GDM1 (cell line): Measurements from ENCODE around the gene ZNF629.

Experiments
- DNase-seq: peaks from one replicate; lab custom pipeline; 2025; lab: John Stamatoyannopoulos, UW

ZNF629 gene

DNA sequence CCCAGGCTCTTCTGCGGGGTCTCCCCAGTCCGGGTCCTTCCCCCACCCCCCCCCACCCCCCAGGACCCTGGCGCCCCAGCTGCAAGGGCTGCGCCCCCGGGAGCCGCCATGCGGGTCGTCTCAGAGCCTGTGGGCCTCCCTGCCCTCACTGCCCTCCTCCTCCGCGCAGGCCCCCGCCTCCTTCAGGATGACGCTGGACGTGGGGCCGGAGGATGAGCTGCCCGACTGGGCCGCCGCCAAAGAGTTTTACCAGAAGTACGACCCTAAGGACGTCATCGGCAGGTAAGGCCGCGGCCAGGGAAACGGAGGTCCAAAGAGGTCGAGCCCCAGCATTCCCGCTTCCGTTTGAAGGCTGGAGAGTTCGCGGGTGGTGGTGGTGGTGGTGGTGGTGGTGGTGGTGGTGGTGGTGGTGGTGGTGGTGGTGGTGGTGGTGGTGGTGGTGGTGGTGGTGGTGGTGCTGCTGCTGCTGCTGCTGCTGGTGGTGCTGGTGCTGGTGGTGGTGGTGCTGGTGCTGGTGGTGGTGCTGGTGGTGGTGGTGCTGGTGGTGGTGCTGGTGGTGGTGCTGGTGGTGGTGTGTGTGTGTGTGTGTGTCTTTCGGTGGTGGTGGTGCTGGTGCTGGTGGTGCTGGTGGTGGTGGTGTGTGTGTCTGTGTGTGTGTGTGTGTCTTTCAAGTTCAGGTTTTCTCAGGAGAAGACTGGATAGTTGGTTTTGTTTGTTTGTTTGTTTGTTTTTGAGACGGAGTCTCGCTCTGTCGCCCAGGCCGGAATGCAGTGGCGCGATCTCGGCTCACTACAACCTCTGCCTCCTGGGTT is 38.2 kb downstream of the ZNF629 start:
- DNase-seq = no peak

DNA sequence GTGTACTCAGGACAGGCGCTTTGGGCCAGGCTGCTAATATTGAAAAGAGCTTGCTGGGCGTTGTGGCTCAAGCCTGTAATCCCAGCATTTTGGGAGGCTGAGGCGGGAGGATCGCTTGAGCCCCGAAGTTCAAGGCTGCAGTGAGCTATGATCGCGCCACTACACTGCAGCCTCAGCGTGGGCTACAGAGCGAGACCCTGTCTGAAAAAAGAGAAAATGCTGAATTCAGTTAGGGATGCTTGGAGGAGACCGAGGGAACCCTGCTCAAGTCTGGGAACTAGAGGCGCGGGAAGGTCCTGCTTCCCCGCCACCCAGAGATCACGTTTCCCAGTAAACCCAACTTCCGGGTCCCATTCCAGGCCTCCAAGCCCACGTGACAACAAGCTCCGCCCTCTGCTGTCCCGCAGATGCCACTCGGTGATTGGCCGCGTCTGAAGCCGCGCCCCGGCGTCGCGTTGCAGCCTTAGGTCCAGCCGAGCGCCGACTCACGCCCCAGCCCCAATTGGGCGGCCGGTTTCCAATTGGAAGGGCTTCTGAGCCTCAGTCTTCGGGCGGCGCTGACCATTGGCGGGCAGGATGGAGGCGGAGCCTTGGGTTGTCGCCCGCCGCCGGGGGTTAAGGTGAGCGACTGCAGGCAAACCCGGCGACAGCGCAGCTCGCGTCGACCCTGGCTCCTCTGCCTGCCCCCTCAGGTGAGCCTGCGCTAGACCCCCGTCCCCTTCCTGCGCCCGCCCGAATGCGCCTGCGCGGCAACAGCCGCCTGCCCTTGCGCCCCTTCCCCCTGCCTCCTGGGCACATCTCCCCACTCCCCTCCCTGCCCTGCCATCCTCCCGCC is 39.0 kb downstream of the ZNF629 start, which contains the start of gene PHKG2:
Gene PHKG2 (plus strand): TSS at position 627 of the 835 bp plus-strand sequence. CDS start 396 bp downstream, outside the sequence.
- DNase-seq = peak; percentile 98

GRCh38 chr16:30747331-30747730 is 39.7 kb downstream of the ZNF629 start:
- DNase-seq = no peak

DNA sequence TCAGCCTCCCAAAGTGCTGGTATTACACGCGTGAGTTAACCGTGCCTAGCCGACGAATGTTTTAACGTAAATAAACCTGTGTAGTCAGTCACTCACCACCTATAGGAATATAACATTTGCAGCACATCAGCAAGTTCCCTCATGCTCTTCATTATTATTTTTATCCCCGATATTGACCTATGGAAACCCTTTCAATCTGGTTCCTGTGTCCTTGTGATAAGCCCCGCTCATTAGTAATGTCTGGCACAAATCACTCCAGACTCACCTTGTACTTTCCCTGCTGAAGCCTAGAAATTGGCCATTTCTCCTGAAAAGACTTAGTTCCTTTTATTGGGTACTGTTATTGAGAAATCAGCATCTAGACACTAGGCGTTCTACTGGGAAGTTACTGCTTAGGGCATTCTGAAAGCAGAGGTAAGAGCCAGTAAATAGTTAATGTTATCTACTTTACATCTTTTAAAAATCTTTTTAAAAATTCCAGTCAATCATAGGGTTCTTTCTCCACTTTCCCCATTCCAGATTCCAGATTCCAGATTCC is 40.3 kb downstream of the ZNF629 start:
- DNase-seq = no peak

- DNase-seq = no peak
Observed at GRCh38 chr16:30745082-30745481, 41.9 kb downstream of the ZNF629 start.

DNA sequence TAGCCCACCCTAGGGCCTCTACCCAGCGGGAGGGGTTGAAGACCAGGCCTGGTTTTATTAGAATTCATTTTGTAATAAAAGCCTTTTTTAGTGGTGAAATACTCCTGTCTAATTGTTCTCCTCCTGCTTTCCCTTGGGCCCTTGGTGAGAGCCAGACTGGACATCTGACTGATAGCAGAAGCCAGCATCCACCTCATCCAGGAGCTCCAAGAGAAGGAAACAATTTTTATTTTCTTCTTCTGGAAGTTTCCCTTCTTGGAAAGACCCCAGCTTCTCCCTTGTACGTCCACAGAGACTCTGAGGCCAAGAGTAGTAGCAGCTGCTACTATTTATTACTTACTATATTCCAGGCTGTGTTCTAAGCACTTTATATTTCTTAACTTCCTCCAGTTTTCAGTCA is 42.8 kb downstream of the ZNF629 start:
- no peak for DNase-seq

DNA sequence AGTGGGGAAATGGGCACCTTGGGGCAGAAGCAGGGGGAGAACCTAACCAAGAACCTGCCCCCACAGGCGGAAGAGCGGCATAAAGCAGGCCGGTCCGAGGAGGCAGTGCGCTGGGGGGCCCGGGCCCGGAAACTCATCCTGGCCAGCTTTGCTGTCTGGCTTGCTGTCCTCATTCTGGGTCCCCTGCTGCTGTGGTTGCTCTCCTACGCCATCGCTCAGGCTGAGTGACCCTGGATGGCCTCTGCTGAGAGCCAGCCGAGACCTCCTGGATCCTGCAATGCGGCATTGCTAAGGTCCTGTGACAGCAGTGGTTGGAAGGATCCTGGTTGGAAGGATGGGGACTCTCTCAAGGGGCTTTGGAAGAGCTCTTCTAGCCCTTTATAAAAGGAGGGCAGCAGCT is 43.3 kb downstream of the ZNF629 start:
- no peak for DNase-seq

- DNase-seq = no peak
Observed at GRCh38 chr16:30741461-30741914, 45.5 kb downstream of the ZNF629 start.

- DNase-seq = no peak
Observed at GRCh38 chr16:30740364-30741251, 46.4 kb downstream of the ZNF629 start.

DNA sequence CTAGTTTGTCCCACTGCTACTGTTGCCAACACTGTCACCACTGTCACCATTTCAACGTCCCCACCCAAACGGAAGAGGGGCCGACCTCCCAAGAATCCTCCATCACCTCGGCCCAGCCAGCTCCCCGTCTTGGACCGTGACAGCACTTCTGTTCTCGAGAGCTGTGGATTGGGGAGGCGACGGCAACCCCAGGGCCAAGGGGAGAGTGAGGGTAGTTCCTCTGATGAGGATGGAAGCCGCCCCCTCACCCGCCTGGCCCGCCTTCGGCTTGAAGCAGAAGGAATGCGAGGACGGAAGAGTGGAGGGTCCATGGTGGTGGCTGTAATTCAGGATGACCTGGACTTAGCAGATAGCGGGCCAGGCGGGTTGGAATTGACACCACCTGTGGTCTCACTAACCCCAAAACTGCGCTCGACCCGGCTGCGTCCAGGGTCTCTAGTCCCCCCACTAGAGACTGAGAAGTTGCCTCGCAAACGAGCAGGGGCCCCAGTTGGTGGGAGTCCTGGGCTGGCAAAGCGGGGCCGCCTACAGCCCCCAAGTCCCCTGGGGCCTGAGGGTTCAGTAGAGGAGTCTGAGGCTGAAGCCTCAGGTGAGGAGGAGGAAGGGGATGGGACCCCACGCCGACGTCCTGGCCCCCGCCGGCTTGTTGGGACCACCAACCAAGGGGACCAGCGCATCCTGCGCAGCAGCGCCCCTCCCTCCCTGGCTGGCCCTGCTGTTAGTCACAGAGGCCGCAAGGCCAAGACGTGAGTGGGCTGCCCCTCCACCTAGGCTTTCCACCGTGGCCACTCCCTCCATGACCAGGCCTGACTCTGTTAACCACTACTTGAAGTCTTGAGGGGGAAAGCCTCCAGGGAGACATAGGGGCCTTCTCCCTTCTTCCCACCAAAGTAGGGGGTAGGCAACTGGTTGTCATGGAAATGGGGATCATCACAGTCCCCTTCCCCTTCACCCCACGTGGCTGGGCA is 47.7 kb downstream of the ZNF629 start:
- DNase-seq = no peak

- no peak for DNase-seq
Observed at GRCh38 chr16:30737794-30738648, 49.0 kb downstream of the ZNF629 start.

GRCh38 chr16:30736995-30737793 is 49.8 kb downstream of the ZNF629 start:
- no peak for DNase-seq

DNA sequence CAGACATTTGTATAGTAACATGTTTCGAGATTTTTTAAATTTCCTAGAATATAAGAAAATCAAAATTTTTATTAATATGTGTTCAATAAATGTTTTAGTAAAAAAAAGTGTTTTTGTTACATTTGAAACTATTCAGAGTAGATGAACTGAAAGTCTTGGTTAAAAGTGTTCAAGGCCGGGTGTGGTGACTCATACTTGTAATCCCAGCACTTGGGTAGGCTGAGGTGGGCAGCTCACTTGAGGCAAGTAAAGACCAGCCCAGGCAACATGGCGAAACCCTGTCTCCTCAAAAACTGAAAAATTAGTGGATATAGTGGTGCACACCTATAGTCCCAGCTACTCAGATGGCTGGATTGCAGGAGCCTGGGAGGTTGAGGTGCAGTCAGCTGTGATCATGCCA is 55.6 kb downstream of the ZNF629 start:
- no peak for DNase-seq

DNA sequence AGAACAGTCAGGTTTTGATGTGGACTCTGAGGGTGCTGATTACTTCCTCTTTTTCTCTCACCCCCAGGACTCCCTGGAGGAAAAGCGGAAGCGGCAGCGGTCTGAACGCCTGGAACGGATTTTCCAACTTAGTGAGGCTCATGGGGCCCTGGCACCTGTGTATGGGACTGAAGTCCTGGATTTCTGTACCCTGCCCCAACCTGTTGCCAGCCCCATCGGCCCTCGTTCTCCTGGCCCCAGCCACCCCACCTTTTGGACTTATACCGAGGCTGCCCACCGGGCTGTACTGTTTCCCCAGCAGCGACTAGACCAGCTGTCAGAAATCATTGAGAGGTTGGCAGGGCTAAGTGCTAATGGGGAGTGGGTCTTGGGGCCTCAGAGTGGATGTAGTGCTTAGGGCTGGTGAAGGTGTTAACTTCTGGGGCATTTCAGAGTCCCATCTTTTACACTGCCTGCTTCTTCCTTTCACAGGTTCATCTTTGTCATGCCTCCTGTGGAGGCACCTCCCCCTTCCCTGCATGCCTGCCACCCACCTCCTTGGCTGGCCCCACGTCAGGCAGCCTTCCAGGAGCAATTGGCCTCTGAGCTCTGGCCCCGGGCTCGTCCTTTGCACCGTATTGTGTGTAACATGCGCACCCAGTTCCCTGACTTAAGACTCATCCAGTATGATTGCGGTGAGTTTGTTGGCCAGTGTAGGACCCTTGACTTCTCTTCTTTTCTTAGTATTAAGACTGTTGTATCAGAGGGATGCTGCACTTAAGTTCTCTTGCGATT is 57.9 kb downstream of the ZNF629 start:
- DNase-seq = no peak
